Coronary artery (tissue), 2 donors: Measurements from ENCODE around the gene NANOS2.

Experiments used
- DNase-seq: peaks from one replicate; pipeline ENCODE4 v3.0.0-alpha.2; 2017; ENCODE audit warnings: low spot score
- H3K27ac ChIP-seq, 2 donors: fragments of 200-600 bp; sonication (generic); one replicate each; pipeline ENCODE4 v1.5.1; 2016 to 2019
- H3K4me3 ChIP-seq: fragments of 200-600 bp; sonication (generic); 2 replicates; pipeline ENCODE4 v1.5.1; 2016; ENCODE audit warnings: mild to moderate bottlenecking, moderate library complexity
- CTCF ChIP-seq: fragments of 200-600 bp; sonication (generic); IDR thresholded peaks from one replicate; pipeline ENCODE4 v1.5.1; 2019; ENCODE audit warnings: antibody characterized with exemption

The NANOS2 gene

DNA sequence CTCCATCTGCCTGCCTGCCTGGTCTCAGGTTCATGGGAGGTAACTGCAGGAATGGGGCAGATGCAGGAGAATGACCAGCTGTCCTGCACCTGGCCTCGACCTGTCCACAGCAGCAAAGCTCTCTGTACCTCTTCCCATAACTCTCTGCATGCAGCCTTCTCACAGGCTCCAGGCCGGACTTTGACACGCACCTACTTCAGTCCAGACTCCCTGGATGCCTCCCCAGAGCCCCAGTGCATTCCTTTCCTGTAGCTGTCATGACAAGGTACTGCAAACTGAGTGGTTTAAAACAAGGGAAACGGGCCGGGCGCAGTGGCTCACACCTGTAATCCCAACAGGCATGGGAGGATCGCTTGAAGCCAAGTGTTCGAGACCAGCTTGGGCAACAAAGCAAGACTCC is 3.3 kb downstream of the NANOS2 start:
- Histone ChIP-seq H3K4me3 (no peak overlapping the region), H3K27ac (no peak overlapping the region)
- DNase-seq = no peak
- TF ChIP-seq CTCF = no peak

- Histone ChIP-seq H3K27ac (no peak overlapping the region), H3K4me3 (no peak overlapping the region)
- no peak for TF ChIP-seq CTCF
- no peak for DNase-seq
Observed at GRCh38 chr19:45908956-45909355, 5.6 kb downstream of the NANOS2 start.

GRCh38 chr19:45906221-45906620 is 8.4 kb downstream of the NANOS2 start:
- no peak for TF ChIP-seq CTCF
- Histone ChIP-seq H3K27ac (no peak overlapping the region), H3K4me3 (no peak overlapping the region)
- no peak for DNase-seq

- no peak for DNase-seq
- no peak overlapping the region for H3K27ac ChIP-seq
- H3K4me3 ChIP-seq = no peak overlapping the region
- TF ChIP-seq CTCF = no peak
Observed at GRCh38 chr19:45905011-45905410, 9.6 kb downstream of the NANOS2 start.

DNA sequence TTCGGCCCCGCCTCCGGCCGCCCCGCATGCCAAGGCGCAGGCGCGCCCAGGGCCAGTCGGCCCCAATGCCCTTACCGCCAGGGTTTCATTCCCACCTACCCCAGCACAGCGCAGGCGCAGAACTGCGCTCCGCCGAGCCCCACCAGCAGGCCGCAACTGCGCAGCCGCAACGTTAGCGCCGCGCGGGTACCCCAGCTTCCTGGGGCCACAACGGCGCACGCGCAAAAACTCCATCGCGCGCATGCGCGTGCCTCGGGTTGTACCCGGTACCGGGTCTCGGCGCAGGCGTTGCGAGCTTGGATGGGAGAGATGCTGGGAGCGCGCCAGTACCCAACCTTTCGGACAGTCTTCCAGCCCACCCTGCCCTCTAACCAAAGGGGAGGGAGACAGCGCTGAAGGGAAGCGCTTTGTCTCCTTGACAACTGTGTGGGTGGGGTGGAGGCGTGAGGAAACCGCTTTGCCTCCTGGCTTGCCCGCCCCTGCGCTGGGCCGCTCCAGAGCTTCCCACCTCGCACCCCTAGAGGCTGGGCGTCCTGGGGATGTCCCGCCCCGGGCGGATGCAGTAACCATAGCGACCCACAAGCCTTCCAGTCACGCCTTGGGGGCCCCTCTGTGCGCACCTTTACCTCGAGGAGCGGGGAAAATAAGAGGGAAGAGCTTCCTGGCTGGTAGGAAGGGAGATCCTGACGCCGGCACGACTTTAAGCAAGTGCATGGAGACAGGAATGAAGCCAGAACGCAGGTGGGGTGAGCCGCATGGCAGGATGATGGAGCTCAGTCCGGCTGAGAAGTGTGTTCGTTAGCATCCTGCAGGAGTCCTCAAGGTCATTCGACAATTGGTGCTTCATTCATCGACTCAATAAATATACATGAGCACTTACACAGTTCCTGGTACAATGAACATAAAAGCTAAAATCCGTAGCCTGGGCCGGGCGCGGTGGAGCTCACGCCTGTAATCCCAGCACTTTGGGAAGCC is 11.6 kb downstream of the NANOS2 start:
- DNase-seq = peak; percentile 98
- peak overlapping the region; percentile 25 to 79 for H3K27ac ChIP-seq
- no peak for TF ChIP-seq CTCF
- H3K4me3 ChIP-seq = peak overlapping the region; percentile 75

DNA sequence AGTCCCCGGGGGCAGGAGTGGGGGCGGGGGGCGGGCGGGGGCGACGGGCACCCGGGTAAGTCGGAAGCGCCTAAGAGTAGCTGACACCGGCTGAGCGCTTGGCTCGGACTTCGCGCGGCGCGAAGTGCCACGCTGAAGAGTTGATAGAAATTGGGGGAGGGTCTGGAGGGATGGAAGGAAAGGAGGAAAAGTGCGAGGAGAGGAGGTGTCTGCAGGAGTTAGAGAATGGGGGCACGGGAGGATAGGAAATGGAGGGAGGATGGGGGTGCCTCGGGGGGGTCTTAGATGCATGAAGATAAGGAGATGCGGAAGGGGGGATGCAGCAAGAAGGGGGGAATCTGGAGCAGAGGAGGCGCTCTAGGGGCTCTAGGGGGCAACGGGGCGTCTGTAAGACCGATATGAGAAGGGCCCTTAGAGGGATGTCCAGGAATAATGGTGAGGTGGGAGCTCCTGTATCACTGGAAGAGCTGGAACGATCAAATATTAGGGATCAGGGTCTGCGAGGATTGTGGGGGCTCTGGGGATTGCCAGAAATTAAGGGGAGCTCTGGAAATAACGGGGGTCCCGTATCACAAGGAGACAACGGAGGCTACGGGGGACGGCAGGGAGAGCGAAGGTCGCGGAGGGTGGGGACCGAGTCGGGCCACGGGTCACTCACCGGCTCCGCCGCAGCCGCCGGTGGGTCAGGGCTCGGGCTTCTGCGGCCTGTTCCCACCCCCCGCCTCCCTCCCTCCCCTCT is 12.5 kb downstream of the NANOS2 start, which contains the start of gene MYPOP:
Gene MYPOP (minus strand): TSS at position 702 of the 739 bp plus-strand sequence. CDS start 840 bp downstream, outside the sequence.
- no peak for TF ChIP-seq CTCF
- DNase-seq = no peak
- Histone ChIP-seq H3K4me3 (peak within 1 kb of the TSS; percentile 75), H3K27ac (peak within 1 kb of the TSS; percentile 39 to 79)
